ENCODE measurements around the gene GABBR1.

Gene GABBR1

GRCh38 chr6:29566856-29567255, 66.1 kb downstream of the GABBR1 start:
- DNase-seq (ENCODE audit: low spot score), result no peak

DNA sequence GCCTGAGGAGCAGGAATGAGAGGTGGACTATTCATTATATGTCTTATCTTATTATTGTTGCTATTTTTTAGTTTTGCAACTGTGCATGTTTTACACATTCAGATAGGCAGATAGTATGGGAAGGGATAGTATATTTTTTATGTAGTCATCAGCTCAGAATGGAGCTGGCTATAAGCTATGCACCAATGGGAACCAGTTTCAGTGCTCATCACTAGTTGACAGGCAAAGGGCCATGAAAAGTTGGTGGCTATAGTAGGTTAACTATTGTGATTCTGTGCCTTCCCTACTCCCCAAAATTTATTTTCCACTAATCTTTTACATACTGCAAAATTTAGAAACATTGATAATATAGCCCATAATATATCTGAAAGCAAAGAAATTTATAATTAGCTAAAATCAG, 68.1 kb downstream of the GABBR1 start:
- no peak for DNase-seq (ENCODE audit: low spot score)

DNA sequence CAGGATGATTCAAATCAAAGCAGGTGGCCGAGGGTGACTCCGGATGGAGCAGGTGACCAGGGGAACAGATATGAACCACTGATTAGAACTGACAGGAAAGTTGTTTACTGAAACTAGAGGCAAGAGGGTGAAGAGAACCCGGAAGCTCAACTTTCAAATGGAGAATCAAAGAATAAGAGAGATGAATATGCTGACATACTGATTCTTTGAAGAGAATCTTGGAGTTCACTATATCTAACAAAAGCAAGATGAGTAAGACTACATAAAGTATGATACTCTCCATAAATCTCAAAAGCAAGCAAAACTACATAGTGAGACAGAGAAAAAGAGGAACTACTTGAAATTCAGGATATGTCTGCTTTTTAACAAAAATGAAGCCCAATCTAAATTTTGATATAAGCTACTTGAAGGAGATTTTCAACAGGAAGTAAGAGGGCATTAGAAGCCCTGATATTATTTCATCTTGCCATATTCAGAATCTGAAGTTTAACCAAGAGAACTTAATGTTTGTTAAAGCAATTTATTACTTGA, 69.5 kb downstream of the GABBR1 start:
- no peak for DNase-seq (ENCODE audit: low spot score)

GRCh38 chr6:29561606-29562181, 71.3 kb downstream of the GABBR1 start:
- no peak for DNase-seq (ENCODE audit: low spot score)

GRCh38 chr6:29561091-29561490, 71.9 kb downstream of the GABBR1 start:
- DNase-seq (ENCODE audit: low spot score), result no peak

DNA sequence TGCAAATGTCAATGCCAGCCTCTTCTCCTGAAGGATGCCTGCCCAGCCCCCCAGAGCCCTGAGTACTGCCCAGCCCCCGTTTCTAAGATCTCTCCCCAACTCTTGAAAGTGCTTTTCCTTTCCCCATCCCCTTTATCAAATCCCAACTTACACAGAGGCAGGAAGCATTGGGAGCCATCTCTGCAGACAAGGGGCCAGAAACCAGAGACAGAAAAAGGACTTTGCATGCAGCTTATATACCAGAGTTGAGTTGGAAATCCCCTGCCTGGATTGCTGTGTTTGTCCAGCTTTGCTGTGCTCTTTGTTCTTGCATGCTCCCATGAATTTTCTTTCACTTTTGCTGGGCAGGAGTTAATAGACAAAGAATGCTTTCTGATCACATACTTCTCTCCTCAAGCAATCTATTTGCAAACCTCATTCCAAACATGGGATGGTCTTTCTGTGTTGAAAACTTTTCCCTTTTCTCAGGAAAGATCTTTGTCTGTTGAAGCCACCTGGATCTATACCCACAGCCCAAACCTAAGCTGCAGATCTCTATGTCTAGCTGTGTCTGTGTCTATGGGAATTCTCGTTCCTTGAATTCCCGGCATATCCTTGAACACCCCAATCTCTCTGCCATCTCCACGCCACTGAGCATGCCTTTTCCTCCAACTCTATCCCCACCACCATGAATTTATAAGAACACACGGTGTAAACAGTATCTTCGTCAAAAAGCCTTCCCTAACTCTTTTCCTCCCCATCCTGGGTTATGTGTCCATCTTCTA, 73.3 kb downstream of the GABBR1 start, which contains the start of gene UBD:
UBD (minus strand) TSS at position 209 of the 764 bp plus-strand sequence; CDS start at position 178, 31 bp downstream.
- DNase-seq (ENCODE audit: low spot score), result no peak

GRCh38 chr6:29558439-29559079, 74.4 kb downstream of the GABBR1 start:
- DNase-seq (ENCODE audit: low spot score), result no peak

GRCh38 chr6:29557320-29557719, 75.7 kb downstream of the GABBR1 start:
- no peak for DNase-seq (ENCODE audit: low spot score)

- DNase-seq (ENCODE audit: low spot score), result no peak
Observed at GRCh38 chr6:29554764-29555163, 78.2 kb downstream of the GABBR1 start.

DNA sequence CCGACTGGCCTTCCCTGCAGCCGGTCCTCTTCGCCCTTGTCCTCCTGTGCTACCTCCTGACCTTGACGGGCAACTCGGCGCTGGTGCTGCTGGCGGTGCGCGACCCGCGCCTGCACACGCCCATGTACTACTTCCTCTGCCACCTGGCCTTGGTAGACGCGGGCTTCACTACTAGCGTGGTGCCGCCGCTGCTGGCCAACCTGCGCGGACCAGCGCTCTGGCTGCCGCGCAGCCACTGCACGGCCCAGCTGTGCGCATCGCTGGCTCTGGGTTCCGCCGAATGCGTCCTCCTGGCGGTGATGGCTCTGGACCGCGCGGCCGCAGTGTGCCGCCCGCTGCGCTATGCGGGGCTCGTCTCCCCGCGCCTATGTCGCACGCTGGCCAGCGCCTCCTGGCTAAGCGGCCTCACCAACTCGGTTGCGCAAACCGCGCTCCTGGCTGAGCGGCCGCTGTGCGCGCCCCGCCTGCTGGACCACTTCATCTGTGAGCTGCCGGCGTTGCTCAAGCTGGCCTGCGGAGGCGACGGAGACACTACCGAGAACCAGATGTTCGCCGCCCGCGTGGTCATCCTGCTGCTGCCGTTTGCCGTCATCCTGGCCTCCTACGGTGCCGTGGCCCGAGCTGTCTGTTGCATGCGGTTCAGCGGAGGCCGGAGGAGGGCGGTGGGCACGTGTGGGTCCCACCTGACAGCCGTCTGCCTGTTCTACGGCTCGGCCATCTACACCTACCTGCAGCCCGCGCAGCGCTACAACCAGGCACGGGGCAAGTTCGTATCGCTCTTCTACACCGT, 79.5 kb downstream of the GABBR1 start:
- DNase-seq (ENCODE audit: low spot score), result no peak

GRCh38 chr6:29552512-29553051, 80.4 kb downstream of the GABBR1 start:
- peak; percentile 70 for DNase-seq (ENCODE audit: low spot score)

DNA sequence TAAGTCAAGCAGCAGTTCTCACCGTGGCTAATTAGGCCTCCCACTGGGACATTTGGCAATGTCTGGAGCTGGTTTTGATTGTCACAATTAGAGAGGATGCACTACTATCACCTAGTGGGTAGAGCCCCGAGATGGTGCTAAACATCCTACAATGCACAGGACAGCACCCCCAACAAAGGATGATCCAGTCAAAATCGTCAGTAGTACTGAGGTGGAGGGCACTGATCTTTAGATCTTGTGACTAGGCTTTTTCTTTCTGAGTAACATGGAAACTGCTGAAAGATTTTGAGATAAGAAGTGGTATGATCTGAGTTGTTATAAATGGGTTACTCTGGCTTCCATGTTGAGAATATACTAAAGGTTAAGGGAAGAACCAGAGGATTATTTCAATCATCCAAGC, 85.4 kb downstream of the GABBR1 start:
- no peak for DNase-seq (ENCODE audit: low spot score)

DNA sequence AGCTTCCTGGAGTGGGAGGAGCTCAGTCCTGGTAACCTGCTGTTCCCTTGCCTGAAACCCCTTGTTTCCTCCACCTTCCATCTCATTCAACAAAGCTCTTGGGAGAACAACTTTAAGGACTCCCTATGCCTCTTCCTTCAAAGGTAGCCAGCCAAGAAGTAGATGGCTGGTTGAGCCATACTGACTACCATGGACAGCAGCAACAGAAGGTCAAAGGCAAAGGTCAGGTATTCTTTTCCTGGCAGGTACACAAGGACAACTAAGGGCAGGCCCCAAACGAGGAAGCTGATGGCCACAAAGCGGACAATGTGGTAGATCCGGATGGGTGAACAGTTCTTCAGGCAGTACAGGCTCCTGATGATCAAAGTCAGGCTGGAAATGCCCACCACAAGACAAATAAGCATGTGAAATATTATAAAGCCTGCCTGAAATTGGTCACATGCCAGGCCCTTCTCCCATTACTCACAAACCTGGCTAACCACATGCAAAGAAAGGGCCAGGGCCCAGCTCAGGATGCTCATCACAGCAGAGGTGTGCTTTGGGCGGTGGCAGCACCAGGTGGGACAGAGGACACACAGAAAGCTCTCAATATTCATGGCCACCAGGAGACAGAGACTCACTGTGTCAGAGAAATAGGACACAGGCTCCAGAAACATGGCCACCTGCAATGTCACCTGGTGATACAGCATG, 95.1 kb downstream of the GABBR1 start:
- DNase-seq (ENCODE audit: low spot score), result no peak

- DNase-seq (ENCODE audit: low spot score), result no peak
Observed at GRCh38 chr6:29532320-29532951, 100.5 kb downstream of the GABBR1 start.

- no peak for DNase-seq (ENCODE audit: low spot score)
Observed at GRCh38 chr6:29531668-29532067, 101.3 kb downstream of the GABBR1 start.

DNA sequence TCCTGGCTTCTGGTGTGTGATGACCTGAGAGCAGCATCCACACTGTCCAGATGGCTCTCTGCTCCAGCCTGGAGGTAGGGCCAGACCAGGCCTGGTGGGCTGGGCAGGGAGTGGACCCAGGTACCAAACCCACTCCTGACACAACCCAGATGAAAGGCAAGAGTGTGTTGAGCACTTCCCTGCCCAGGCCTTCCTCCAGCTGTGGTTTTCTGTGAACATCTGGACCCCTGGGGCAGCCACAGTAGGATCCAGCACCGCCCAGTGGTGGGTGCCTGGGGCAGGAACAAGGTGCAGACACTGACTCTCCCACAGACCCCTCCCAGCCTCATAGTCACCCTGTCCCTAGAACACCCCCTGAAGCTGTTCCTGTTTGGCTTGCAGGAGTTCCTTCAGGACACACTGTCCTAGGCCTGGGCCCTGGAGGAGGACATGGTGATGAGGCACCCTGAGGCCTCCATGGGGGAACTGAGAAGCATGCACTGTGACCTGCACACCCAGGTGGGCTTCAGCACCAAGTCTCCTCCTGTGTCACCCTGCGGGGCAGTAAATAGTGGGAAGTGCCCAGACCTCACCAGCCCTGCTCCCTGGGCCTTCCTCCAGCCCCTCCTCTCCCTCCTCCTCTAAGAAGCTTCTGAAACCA, 102.2 kb downstream of the GABBR1 start:
- no peak for DNase-seq (ENCODE audit: low spot score)

DNA sequence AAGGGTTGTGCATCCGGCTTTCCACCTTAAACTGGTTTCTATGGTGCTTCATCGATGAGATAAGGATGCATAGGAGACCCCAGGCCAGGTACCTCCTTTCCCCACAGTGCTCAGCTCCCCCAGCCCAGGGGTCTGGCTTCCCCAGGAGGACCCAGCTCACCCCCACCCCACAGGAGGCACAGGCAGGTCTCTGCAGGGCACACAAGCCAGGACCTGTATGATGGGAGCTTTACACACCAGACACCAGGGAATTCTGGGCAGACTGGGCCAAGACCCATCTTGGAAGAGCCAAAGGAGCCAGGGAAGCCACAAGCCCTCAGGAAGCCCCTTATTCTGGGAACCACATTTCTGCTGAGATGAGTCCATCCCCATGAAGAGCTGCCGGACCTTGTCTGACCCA, 103.0 kb downstream of the GABBR1 start:
- no peak for DNase-seq (ENCODE audit: low spot score)

DNA sequence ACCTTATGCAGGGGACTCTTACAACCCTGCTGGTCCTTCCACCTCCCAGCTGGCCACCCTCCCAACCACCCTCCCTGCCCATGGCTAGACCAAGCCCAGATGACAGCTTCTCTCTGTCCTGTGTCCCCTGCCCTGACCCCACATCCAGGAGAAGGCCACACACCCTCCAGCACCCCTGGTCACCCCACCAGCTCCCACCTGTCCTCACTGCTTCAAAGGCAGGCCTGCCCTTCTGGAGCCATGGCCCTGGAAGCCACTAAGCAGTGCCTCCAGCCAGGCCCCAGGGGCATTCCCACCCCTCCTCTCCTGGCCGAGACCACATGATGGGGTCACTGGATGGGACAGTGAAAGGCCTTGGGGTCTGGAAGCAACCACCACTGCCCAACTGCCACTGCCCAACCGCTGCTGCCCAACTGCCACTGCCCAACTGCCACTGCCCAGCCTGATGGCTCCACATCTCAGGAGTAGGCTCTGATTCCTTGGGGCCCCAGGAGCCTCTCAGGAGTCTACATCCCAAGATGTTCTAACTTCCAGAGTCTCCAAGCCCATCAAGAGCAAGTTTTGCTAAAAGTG, 103.9 kb downstream of the GABBR1 start:
- DNase-seq (ENCODE audit: low spot score), result no peak

GRCh38 chr6:29528300-29528931, 104.6 kb downstream of the GABBR1 start:
- DNase-seq (ENCODE audit: low spot score), result no peak

All from pons (tissue), 1 donor.